ENCODE results near the gene ZNF674.
"Not testable (repeated sequence)": the region's sequence is repeated elsewhere in the genome, so short reads cannot be mapped to it uniquely, and the experiment has no call there.

ZNF674 gene

GRCh38 chrX:46569621-46570020 lies 24.4 kb upstream of the ZNF674 start:
- DNase-seq (ENCODE audit: low read depth): no peak

DNA sequence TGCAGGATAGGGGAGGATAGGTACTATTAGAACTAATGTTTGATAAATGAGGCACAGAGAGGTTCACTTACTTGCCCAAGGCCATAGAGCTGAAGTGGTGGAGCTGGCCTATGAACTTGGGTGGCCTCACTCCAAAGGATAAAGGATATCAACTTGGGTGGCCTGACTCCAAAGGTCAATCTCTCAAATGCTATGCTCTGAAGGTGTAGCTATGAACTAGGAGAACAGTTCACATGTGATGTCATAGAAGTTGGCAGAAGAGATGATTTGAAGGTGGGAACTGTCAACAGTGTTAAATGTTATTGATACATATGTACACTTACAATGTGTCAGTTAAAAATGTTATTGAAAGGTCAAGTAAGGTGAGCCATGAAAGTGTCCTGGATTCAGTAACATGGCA lies 22.2 kb upstream of the ZNF674 start:
- DNase-seq (ENCODE audit: low read depth): no peak

GRCh38 chrX:46561824-46562657 lies 16.8 kb upstream of the ZNF674 start:
- DNase-seq (ENCODE audit: low read depth): no peak

DNA sequence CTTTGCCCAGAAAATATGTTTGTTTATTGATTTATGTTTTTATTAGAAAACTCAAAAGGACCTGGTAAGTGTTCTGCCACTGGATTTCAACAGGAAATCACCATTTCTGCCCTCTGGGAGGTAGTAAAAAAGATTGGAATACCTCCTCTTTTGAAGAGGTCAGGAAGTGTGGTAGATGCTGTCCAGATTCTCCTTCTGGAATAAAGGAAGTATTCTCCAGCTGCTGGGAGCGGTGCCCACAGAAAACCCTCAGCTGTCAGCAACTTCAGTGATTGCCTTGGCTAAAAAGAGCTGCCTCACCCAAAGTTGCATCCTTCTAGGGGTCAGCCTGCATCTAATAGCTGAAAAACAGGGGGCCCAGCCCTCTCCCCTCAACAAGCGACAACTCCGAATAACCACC lies 13.8 kb upstream of the ZNF674 start:
- no peak for DNase-seq (ENCODE audit: low read depth)

DNA sequence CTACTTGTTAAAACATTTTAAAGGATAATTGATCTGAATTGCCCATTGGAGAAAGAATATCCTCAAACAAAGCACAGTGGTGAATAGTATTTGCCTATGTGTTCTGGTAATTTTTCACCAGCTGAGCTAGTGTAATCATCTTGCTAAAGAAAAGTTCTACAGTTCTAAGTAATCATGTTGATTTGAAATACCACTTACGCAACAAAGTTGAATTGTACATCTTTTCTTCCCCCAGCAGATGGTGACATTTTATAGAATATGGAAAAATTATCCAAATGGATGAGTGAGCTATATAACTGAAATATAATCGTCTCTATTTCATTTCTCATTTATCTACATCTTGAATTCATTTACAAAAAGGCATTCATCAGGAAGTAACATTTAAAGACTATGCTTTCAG lies 9.7 kb upstream of the ZNF674 start:
- peak; percentile 64 for DNase-seq (ENCODE audit: low read depth)

DNA sequence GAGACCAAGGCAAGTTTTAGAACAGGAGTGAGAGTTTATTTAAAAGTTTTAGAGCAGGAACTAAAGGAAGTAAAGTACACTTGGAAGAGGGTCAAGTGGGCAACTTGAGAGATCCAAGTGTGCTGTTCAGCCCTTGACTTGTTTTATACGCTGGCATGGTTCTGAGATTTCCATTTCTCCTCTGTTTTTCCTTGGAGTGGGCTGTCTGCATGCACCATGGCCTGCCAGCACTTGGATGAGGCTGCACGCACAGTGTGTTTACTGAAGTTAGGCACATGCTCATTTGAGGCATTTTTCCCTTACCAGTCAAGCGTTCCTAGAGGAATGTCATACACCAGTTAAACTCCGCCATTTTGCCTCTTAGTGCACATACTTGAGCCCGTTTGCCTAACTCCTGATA lies 8.7 kb upstream of the ZNF674 start:
- no peak for DNase-seq (ENCODE audit: low read depth)

- no peak for DNase-seq (ENCODE audit: low read depth)
These were observed 6.4 kb upstream of the ZNF674 start for GRCh38 chrX:46551494-46552128.

GRCh38 chrX:46549914-46550313 lies 4.7 kb upstream of the ZNF674 start:
- no peak for DNase-seq (ENCODE audit: low read depth)

DNA sequence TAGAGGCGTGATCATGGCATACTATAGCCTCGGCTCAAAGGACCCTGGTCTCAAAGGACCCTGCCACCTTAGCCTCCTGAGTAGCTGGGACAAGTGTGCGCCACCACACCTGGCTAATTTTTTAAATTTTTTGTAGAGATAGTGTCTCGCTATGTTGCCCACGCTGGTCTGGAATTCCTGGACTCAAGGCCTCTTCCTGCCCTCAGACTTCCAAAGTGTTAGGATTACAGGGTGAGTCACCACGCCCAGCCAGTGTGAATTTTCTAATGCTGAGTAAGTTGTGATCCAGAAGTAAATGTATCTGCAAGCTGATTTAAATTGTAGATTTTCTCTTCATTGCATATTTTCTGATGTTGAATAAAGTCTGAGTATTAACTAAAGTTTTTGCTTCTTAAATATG lies 2.6 kb upstream of the ZNF674 start:
- DNase-seq (ENCODE audit: low read depth): peak; percentile 53

- not testable (repeated sequence) for DNase-seq (ENCODE audit: low read depth)
These were observed 694 bp downstream of the ZNF674 start for GRCh38 chrX:46544527-46544926.

DNA sequence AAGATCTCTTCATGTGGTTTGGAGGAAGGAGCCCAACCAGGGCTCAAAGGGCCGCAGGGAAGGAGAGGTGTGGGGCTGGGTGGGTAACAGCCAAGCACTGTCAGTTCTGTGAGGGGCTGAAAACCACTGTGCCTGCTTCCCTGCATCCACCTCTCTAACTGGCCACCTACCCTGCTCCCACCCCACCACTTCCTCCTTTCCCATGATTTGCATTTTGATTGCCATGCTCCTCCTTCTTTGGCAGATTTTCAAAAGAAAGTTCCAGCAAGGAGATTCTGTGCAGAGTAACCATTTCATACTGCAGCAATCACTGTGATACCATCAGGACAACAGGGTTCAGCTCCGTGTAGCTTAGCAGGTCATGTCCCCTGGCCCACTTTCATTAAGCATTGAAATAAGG lies 1.8 kb downstream of the ZNF674 start:
- no peak for DNase-seq (ENCODE audit: low read depth)

DNA sequence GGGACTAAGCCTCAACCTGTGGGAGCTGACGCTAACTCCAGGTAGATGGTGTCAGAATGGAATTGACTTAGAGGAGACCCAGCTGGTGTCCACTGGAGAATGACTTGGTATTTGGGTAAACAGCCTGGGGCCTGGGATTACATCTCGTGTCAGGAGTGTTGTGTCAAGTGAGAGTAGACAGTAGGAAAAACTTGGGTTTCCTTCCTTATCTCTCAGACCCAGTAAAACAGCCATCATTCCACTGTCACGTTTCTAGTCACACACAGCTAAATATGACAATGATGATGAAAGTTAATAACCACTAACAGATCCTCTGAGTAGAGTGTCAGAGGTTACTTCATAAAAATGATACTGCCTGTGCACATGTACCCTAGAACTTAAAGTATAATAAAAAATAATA lies 13.8 kb downstream of the ZNF674 start:
- no peak for DNase-seq (ENCODE audit: low read depth)

DNA sequence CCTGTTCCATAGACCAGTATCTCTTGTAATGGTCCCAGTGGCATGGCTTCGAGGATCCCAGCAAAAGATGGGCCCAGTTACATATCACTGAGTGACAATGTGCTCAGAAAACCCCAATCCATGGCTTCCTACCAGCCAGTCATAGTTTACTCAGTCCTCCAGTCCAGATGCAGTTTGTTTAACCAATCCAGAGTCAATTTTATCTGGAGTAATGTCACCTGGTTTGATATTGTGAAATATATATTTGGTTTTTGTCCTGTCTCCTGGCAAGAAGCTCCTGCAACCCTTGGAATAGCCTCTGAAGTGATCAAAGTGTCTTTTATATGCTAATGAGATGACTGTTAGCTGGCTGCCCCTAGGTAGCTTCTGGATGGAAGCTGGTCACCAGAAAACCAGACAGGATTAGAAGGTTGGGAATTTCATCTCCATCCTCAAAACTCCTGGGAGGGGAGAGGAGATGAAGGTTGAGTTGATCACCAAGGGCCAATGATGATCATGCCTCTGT lies 14.8 kb downstream of the ZNF674 start:
- DNase-seq (ENCODE audit: low read depth): not testable (repeated sequence)

DNA sequence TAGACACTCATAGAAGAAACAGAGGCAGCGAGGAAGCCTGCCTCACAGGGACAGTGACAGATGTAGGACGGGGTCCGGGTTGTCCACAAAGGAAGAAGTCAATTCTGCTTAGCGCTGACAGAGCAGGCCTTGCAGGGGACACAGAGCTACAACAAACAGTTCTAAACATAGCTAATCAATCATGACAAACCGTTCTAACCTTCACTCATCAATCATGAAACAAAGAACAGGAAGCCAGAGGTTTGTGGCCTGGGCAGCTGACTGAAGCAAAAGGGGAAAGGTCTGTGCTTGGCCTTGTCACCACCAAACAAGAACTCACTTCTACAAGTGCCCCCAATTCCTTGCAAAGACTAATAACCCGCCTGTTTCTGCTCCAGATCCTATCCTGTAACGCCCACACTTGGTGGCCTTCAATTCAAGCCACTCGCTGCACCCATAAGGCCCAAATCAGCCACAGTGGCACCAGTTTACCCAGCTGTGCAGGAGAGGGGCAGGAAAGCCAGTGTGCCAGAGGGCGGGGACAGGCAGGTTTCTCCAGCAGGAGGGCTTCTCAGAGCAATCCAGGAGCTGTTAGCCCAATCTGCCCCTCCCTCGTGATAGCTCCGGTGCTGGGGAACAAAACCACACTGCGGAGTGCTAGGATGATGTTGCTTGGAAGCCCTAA lies 15.3 kb downstream of the ZNF674 start:
- DNase-seq (ENCODE audit: low read depth): not testable (repeated sequence)

DNA sequence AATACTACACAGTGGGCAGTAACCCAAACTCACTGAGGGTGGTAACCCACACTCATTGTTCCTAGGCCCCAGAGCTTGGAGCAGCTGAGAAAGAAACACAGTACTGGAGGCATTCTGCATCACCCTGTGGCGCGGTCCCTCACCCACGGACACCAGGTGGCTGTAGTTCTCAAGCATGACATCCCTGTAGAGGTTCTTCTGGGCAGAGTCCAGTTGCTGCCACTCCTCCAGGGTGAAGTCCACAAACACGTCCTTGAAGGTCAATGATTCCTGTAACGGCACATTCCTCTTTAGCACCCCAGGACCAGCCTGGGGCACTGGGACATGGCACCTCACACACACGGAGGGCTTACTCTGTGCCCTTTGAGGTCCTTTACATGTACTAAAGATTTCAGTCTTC lies 16.6 kb downstream of the ZNF674 start:
- DNase-seq (ENCODE audit: low read depth): not testable (repeated sequence)

- DNase-seq (ENCODE audit: low read depth): no peak
These were observed 39.1 kb downstream of the ZNF674 start for GRCh38 chrX:46506076-46506475.

DNA sequence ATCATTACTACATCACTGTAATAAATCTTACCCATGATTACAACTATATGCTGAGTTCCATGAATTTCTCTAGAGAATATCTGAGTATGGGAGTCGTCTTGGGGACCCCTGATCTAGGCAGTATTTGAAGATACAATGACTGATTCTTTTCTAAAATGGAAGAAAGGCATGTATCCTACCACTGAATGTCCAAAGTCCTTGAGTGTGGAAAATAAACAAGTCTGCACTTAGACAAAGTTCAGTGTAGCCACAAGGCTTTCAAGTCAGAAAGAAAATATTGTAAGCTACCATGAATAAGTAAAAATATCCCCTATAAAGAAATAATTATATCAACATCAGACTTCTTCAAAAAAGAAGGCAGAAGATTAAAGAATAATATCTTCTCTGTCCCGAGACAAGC lies 42.4 kb downstream of the ZNF674 start:
- no peak for DNase-seq (ENCODE audit: low read depth)

GRCh38 chrX:46500054-46500453 lies 45.2 kb downstream of the ZNF674 start:
- no peak for DNase-seq (ENCODE audit: low read depth)

- DNase-seq (ENCODE audit: low read depth): no peak
These were observed 56.5 kb downstream of the ZNF674 start for GRCh38 chrX:46488712-46489111.

GRCh38 chrX:46485897-46486296 lies 59.3 kb downstream of the ZNF674 start:
- no peak for DNase-seq (ENCODE audit: low read depth)

DNA sequence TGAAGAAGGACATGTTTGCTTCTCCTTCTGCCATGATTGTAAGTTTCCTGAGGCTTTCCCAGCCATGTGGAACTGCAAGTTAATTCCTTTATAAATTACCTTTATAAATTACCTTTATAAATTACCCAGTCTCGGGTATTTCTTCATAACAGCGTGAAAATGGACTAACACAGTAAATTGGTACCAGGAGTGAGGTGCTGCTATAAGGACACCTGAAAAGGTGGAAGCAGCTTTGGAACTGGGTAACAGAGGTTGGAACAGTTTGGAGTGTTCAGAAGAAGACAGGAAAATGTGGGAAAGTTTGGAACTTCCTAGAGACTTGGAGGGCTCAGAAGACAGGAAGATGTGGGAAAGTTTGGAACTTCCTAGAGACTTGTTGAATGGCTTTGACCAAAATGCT lies 66.6 kb downstream of the ZNF674 start:
- DNase-seq (ENCODE audit: low read depth): not testable (repeated sequence)

- DNase-seq (ENCODE audit: low read depth): no peak
These were observed 67.8 kb downstream of the ZNF674 start for GRCh38 chrX:46477435-46477834.

DNA sequence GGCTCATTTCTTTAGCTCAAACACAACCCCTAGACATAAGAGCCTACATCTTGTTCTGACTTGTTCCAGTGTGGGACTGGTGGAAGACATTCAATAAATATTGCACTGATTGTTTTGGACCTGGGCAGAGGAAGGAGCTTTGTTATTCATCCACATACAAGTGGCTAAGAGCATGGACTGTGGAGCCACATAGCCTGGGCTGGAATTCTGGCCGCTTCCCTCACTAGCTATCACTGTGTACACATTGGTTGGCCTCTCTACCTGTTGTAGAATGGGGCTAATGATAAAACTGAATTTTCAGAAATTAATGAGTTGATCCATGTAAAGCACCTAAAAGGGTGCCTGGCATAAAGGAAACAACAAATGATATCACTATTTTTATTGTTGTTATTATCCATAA lies 80.0 kb downstream of the ZNF674 start:
- no peak for DNase-seq (ENCODE audit: low read depth)
